ENCODE results near the gene NPEPPS.

DNA sequence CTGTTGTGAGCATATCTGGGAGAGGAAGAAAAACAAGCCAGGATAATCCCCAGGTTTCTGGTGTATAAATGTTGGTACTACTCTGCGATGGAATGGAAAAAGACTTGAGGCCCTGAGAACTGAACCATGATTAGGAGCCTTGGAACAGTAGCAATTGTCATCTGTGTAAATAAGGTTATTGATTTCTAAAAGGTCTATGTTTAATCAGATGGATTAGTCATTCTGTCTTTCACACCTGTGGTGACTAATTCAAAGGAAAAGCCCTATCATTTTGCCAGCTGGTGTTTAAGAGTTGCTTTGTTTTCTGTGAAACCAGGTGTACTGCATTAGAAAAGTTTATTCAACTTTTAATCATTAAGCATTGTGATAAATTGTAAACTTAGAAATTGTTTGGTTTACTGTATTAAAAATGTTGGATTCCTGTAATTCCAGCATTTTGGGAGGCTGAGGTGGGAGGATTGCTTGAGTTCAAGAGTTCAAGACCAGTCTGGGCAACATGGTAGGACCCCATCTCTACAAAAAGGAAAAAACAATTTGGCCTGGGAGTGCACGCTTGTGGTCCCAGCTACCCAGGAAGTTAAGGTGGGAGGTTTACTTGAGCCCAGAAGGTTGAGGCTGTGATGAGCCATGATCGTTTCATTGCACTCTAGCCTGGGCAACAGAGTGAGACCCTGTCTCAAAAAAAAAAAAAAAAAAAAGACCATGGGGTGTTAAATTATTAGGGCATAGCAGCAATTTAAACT lies 89.8 kb downstream of the NPEPPS start:
- TF ChIP-seq, protein P1, sequence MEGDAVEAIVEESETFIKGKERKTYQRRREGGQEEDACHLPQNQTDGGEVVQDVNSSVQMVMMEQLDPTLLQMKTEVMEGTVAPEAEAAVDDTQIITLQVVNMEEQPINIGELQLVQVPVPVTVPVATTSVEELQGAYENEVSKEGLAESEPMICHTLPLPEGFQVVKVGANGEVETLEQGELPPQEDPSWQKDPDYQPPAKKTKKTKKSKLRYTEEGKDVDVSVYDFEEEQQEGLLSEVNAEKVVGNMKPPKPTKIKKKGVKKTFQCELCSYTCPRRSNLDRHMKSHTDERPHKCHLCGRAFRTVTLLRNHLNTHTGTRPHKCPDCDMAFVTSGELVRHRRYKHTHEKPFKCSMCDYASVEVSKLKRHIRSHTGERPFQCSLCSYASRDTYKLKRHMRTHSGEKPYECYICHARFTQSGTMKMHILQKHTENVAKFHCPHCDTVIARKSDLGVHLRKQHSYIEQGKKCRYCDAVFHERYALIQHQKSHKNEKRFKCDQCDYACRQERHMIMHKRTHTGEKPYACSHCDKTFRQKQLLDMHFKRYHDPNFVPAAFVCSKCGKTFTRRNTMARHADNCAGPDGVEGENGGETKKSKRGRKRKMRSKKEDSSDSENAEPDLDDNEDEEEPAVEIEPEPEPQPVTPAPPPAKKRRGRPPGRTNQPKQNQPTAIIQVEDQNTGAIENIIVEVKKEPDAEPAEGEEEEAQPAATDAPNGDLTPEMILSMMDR (tag by site-specific recombination; IDR thresholded peaks at IDR 0.05): no peak
- TF ChIP-seq ZNF174 (tag by site-specific recombination; IDR thresholded peaks at IDR 0.05) (no peak), HOXC10 (CRISPR knock-in tag; IDR thresholded peaks at IDR 0.05) (no peak), BCL11A (tag by site-specific recombination; IDR thresholded peaks at IDR 0.05; ENCODE audit: low read depth) (no peak), TCF7L2 (IDR thresholded peaks at IDR 0.05; ENCODE audit: borderline replicate concordance, low read depth, low read length) (no peak), ZNF585B (tag by site-specific recombination; IDR thresholded peaks at IDR 0.05) (no peak), ZNF292 (tag by site-specific recombination; IDR thresholded peaks at IDR 0.05; ENCODE audit: borderline replicate concordance, low read depth) (no peak), MEIS1 (CRISPR knock-in tag; IDR thresholded peaks at IDR 0.05; ENCODE audit: borderline replicate concordance) (no peak), IKZF3 (tag by site-specific recombination; IDR thresholded peaks at IDR 0.05) (no peak), ZNF341 (tag by site-specific recombination; IDR thresholded peaks at IDR 0.05; ENCODE audit: low read depth) (no peak), YY1 (tag by site-specific recombination; IDR thresholded peaks at IDR 0.05) (no peak)
- TF ChIP-seq, protein P2, sequence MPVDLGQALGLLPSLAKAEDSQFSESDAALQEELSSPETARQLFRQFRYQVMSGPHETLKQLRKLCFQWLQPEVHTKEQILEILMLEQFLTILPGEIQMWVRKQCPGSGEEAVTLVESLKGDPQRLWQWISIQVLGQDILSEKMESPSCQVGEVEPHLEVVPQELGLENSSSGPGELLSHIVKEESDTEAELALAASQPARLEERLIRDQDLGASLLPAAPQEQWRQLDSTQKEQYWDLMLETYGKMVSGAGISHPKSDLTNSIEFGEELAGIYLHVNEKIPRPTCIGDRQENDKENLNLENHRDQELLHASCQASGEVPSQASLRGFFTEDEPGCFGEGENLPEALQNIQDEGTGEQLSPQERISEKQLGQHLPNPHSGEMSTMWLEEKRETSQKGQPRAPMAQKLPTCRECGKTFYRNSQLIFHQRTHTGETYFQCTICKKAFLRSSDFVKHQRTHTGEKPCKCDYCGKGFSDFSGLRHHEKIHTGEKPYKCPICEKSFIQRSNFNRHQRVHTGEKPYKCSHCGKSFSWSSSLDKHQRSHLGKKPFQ (tag by site-specific recombination; IDR thresholded peaks at IDR 0.05): no peak
- TF ChIP-seq, protein P3, sequence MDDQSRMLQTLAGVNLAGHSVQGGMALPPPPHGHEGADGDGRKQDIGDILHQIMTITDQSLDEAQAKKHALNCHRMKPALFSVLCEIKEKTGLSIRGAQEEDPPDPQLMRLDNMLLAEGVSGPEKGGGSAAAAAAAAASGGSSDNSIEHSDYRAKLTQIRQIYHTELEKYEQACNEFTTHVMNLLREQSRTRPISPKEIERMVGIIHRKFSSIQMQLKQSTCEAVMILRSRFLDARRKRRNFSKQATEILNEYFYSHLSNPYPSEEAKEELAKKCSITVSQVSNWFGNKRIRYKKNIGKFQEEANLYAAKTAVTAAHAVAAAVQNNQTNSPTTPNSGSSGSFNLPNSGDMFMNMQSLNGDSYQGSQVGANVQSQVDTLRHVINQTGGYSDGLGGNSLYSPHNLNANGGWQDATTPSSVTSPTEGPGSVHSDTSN (CRISPR knock-in tag; IDR thresholded peaks at IDR 0.05): no peak
- TF ChIP-seq, protein P4, sequence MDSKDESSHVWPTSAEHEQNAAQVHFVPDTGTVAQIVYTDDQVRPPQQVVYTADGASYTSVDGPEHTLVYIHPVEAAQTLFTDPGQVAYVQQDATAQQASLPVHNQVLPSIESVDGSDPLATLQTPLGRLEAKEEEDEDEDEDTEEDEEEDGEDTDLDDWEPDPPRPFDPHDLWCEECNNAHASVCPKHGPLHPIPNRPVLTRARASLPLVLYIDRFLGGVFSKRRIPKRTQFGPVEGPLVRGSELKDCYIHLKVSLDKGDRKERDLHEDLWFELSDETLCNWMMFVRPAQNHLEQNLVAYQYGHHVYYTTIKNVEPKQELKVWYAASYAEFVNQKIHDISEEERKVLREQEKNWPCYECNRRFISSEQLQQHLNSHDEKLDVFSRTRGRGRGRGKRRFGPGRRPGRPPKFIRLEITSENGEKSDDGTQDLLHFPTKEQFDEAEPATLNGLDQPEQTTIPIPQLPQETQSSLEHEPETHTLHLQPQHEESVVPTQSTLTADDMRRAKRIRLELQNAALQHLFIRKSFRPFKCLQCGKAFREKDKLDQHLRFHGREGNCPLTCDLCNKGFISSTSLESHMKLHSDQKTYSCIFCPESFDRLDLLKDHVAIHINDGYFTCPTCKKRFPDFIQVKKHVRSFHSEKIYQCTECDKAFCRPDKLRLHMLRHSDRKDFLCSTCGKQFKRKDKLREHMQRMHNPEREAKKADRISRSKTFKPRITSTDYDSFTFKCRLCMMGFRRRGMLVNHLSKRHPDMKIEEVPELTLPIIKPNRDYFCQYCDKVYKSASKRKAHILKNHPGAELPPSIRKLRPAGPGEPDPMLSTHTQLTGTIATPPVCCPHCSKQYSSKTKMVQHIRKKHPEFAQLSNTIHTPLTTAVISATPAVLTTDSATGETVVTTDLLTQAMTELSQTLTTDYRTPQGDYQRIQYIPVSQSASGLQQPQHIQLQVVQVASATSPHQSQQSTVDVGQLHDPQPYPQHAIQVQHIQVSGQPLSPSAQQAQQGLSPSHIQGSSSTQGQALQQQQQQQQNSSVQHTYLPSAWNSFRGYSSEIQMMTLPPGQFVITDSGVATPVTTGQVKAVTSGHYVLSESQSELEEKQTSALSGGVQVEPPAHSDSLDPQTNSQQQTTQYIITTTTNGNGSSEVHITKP (tag by site-specific recombination; IDR thresholded peaks at IDR 0.05): no peak

All from HEK293 (cell line).